ENCODE measurements around the gene PRPF18. TPM values are rescaled to one million over a fixed set of nuclear protein-coding genes. Genes with fewer than 3 reads are reported as not detected.

Gene PRPF18
- total RNA-seq, 4 donors from 2014 or later, result 21.8 to 44.0 (median 25.7) TPM

- Histone ChIP-seq H3K27ac (no peak overlapping the region), H3K9me3 (no peaks in the 10 kb centered on the region), H3K4me3 (no peak overlapping the region), H3K4me1 (no peaks in the 10 kb centered on the region), H3K27me3 (no peaks in the 10 kb centered on the region), H3K36me3 (no peaks in the 10 kb centered on the region)
- TF ChIP-seq POLR2AphosphoS5 (IDR thresholded peaks at IDR 0.05) (no peak), POLR2A (IDR thresholded peaks at IDR 0.05) (no peak)
- 91% methylated on average over 1 of the region's 1 CpG for WGBS
- no peak for DNase-seq (ENCODE audit: low spot score in 2 of 2)
Measured at GRCh38 chr10:13567030-13567429, 19.7 kb upstream of the PRPF18 start.

GRCh38 chr10:13571541-13571940 is 15.2 kb upstream of the PRPF18 start:
- no peaks in the 10 kb centered on the region for H3K27me3 ChIP-seq
- 51% methylated on average over 5 of the region's 5 CpGs for WGBS
- no peak overlapping the region for H3K27ac ChIP-seq
- TF ChIP-seq CTCF (IDR thresholded peaks at IDR 0.05), result no peak
- no peak for TF ChIP-seq EP300 (IDR thresholded peaks at IDR 0.05)
- TF ChIP-seq POLR2A (IDR thresholded peaks at IDR 0.05), result no peak
- no peak for TF ChIP-seq POLR2AphosphoS5 (IDR thresholded peaks at IDR 0.05)
- no peaks in the 10 kb centered on the region for H3K4me1 ChIP-seq
- DNase-seq (ENCODE audit: low spot score in 2 of 2), result no peak
- H3K9me3 ChIP-seq, result no peaks in the 10 kb centered on the region
- H3K36me3 ChIP-seq, result no peaks in the 10 kb centered on the region
- no peak overlapping the region for H3K4me3 ChIP-seq

- H3K9me3 ChIP-seq, result no peaks in the 10 kb centered on the region
- TF ChIP-seq EP300 (IDR thresholded peaks at IDR 0.05) (no peak), POLR2AphosphoS5 (IDR thresholded peaks at IDR 0.05) (no peak), POLR2A (IDR thresholded peaks at IDR 0.05) (no peak), CTCF (IDR thresholded peaks at IDR 0.05) (no peak)
- no peak overlapping the region for H3K4me3 ChIP-seq
- H3K27me3 ChIP-seq, result peaks cover 5% of the 10 kb centered on the region
- WGBS, result 67% methylated on average over 4 of the region's 4 CpGs
- no peak overlapping the region for H3K27ac ChIP-seq
- no peaks in the 10 kb centered on the region for H3K36me3 ChIP-seq
- DNase-seq (ENCODE audit: low spot score in 2 of 2), result no peak
- H3K4me1 ChIP-seq, result no peaks in the 10 kb centered on the region
Measured at GRCh38 chr10:13573960-13574359, 12.8 kb upstream of the PRPF18 start.

- Histone ChIP-seq H3K4me1 (peaks cover 21% of the 10 kb centered on the region), H3K36me3 (no peaks in the 10 kb centered on the region), H3K9me3 (no peaks in the 10 kb centered on the region), H3K27me3 (peaks cover 28% of the 10 kb centered on the region), H3K4me3 (no peak overlapping the region), H3K27ac (no peak overlapping the region)
- WGBS, result 87% methylated on average over 6 of the region's 6 CpGs
- no peak for DNase-seq (ENCODE audit: low spot score in 2 of 2)
- TF ChIP-seq EP300 (IDR thresholded peaks at IDR 0.05), result no peak
- no peak for TF ChIP-seq POLR2AphosphoS5 (IDR thresholded peaks at IDR 0.05)
- TF ChIP-seq POLR2A (IDR thresholded peaks at IDR 0.05), result no peak
- no peak for TF ChIP-seq CTCF (IDR thresholded peaks at IDR 0.05)
Measured at GRCh38 chr10:13585195-13585751, 1.5 kb upstream of the PRPF18 start.

- H3K9me3 ChIP-seq, result no peaks in the 10 kb centered on the region
- H3K4me3 ChIP-seq, result no peak overlapping the region
- DNase-seq (ENCODE audit: low spot score in 2 of 2), result no peak
- 64% methylated on average over 4 of the region's 4 CpGs for WGBS
- H3K27me3 ChIP-seq, result peaks cover 24% of the 10 kb centered on the region
- H3K27ac ChIP-seq, result no peak overlapping the region
- no peaks in the 10 kb centered on the region for H3K36me3 ChIP-seq
- peaks cover 21% of the 10 kb centered on the region for H3K4me1 ChIP-seq
- TF ChIP-seq POLR2A (IDR thresholded peaks at IDR 0.05), result no peak
- TF ChIP-seq POLR2AphosphoS5 (IDR thresholded peaks at IDR 0.05), result no peak
- TF ChIP-seq CTCF (IDR thresholded peaks at IDR 0.05), result no peak
- no peak for TF ChIP-seq EP300 (IDR thresholded peaks at IDR 0.05)
Measured at GRCh38 chr10:13585943-13586342, 822 bp upstream of the PRPF18 start.

GRCh38 chr10:13587391-13587790 is 626 bp downstream of the PRPF18 start:
- DNase-seq (ENCODE audit: low spot score in 2 of 2), result no peak
- Histone ChIP-seq H3K36me3 (peaks cover 5% of the 10 kb centered on the region), H3K4me3 (peak overlapping the region; percentile 86), H3K4me1 (peaks cover 21% of the 10 kb centered on the region), H3K27ac (no peak overlapping the region), H3K27me3 (peaks cover 21% of the 10 kb centered on the region), H3K9me3 (no peaks in the 10 kb centered on the region)
- no peak for TF ChIP-seq CTCF (IDR thresholded peaks at IDR 0.05)
- 8% methylated on average over 16 of the region's 19 CpGs for WGBS
